GM12878 (cell line): ENCODE data around the gene KLHL22. TPM values are rescaled to one million over a fixed set of nuclear protein-coding genes. Genes with fewer than 3 reads are reported as not detected.
A peak's percentile ranks its signal among the peaks of the same experiment; 100 is the strongest.

Source experiments
- CHD2 ChIP-seq: IDR thresholded peaks from 2 replicates; pipeline ENCODE4 v1.6.1; 2011; ENCODE audit warnings: low read depth, low read length, improper control_type of control experiment, borderline replicate concordance
- FOXK2 ChIP-seq: fragments of 450-650 bp; IDR thresholded peaks from 2 replicates; pipeline ENCODE4 v1.6.1; 2017; ENCODE audit warnings: mild to moderate bottlenecking, moderate library complexity
- NFIC ChIP-seq: IDR thresholded peaks from 2 replicates; pipeline ENCODE4 v1.6.1; 2012; ENCODE audit warnings: low read depth, mild to moderate bottlenecking, inconsistent platforms, low read length, moderate library complexity
- NRF1 ChIP-seq: conservative IDR thresholded peaks from 2 replicates; pipeline ENCODE4 v1.6.1; 2011; ENCODE audit warnings: mild to moderate bottlenecking, low read depth, low read length, improper control_type of control experiment
- RB1 ChIP-seq: fragments of 450-650 bp; formaldehyde crosslinking; IDR thresholded peaks from 2 replicates; pipeline ENCODE4 v1.6.1; 2017; ENCODE audit warnings: mild to moderate bottlenecking, borderline replicate concordance
- SIN3A ChIP-seq: IDR thresholded peaks from 2 replicates; pipeline ENCODE4 v1.6.1; 2012; ENCODE audit warnings: low read depth, low read length, improper control_type of control experiment
- SMAD1 ChIP-seq: fragments of 450-650 bp; IDR thresholded peaks from 2 replicates; pipeline ENCODE4 v1.6.1; 2018; ENCODE audit warnings: mild to moderate bottlenecking, low read depth; ENCODE audit not compliant: partially characterized antibody
- SREBF1 ChIP-seq: IDR thresholded peaks from 2 replicates; pipeline ENCODE4 v1.6.1; 2012; ENCODE audit warnings: mild to moderate bottlenecking, low read length
- TBL1XR1 ChIP-seq: IDR thresholded peaks from 2 replicates; pipeline ENCODE4 v1.6.1; 2012; ENCODE audit warnings: low read depth, low read length, improper control_type of control experiment
- polyA plus RNA-seq, 11 experiments: library from polyadenylated mRNA; depleted of rRNA in 4 of 11; unstranded in 6 of 11; stranded (reverse) in 5 of 11; fragments of >200 nt; fragmentation: Nextera tagmentation in 4 of 11; fragmentation: Illumina TruSeq in 1 of 11; extraction: Ambion mirVana in 4 of 11; extraction: Trizol in 1 of 11; gene quantifications; 1 replicate in 1 of 11; 2 replicates in 10 of 11; pipeline versions ENCODE4 v1.2.1 to v1.2.3, GENCODE V29; 2011 to 2016; ENCODE audit warnings: inconsistent platforms in 2 of 11, missing spikeins in 2 of 11, low read depth in 1 of 11
- total RNA-seq, 4 experiments: library from RNA; depleted of rRNA in 3 of 4; stranded (reverse); fragments of >200 nt in 3 of 4; fragmentation: Illumina TruSeq in 1 of 4; extraction: Trizol in 1 of 4; gene quantifications; 2 replicates each; pipeline versions ENCODE4 v1.2.1 to v1.2.3, GENCODE V29; 2013 to 2021
- TF ChIP-seq, protein P1 (sequence below): fragments of 450-650 bp; IDR thresholded peaks from 2 replicates; pipeline ENCODE4 v1.6.1; 2018; ENCODE audit warnings: mild to moderate bottlenecking, low read depth, moderate library complexity; ENCODE audit not compliant: partially characterized antibody
- TF ChIP-seq, protein P2 (sequence below): fragments of 450-650 bp; IDR thresholded peaks from 2 replicates; pipeline ENCODE4 v1.6.1; 2016; ENCODE audit warnings: mild to moderate bottlenecking
- TF ChIP-seq, protein P3 (sequence below): fragments of 450-650 bp; formaldehyde crosslinking; IDR thresholded peaks from 2 replicates; pipeline ENCODE4 v1.4.0; 2022; ENCODE audit warnings: mild to moderate bottlenecking, moderate library complexity
- TF ChIP-seq, protein P4 (sequence below): fragments of 450-650 bp; IDR thresholded peaks from 2 replicates; pipeline ENCODE4 v1.6.1; 2018; ENCODE audit warnings: borderline replicate concordance, mild to moderate bottlenecking; ENCODE audit not compliant: partially characterized antibody
- TF ChIP-seq, protein P5 (sequence below): fragments of 450-650 bp; formaldehyde crosslinking; IDR thresholded peaks from 2 replicates; pipeline ENCODE4 v1.5.0; 2022; ENCODE audit warnings: mild to moderate bottlenecking, missing genetic modification characterization

Gene KLHL22
- total and polyA plus RNA-seq, 10 of the 15 experiments (the other 5 are each of a cell fraction or from before 2014, with no cell fraction given) = 0.06 to 22.1 (median 14.2) TPM

DNA sequence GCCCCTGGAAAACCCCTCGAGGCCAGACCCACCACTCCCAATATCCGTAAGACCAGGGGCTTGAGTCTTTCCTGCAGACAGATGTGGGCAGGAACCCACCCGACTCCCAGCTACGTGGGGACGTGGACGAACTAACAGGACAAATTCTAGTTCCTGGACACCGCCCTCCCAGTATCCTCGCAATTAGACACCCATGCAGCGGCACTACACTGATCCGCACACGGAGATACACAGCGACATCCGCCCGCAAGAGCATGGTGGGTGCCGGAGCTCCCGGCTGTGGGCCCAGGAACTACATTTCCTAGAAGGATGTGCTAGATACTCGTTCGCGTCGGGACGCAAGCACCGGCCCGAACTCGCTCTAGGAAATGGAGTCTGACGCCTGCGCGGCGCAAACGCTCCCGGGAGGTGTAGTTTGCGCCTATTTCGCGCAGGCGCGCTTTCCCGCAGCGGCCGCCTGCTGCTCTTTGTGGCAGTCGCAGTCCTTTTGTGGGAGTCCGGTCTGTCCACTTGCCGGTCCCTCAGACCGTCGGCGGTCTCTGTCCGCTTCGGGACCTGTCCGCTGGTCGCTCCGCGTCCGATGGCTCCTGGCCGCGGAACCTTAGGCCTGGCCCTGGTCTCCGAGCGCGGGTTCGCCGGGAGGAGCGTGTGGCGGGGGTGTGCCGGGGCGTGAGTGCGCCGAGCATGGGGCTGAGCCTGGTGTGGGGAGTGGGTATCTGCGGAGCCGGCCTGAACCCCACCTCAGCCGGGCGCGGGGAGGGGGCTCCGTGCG is 101.7 kb downstream of the KLHL22 start, which contains the start of gene ZNF74 (continued):
- TF ChIP-seq, protein P1, sequence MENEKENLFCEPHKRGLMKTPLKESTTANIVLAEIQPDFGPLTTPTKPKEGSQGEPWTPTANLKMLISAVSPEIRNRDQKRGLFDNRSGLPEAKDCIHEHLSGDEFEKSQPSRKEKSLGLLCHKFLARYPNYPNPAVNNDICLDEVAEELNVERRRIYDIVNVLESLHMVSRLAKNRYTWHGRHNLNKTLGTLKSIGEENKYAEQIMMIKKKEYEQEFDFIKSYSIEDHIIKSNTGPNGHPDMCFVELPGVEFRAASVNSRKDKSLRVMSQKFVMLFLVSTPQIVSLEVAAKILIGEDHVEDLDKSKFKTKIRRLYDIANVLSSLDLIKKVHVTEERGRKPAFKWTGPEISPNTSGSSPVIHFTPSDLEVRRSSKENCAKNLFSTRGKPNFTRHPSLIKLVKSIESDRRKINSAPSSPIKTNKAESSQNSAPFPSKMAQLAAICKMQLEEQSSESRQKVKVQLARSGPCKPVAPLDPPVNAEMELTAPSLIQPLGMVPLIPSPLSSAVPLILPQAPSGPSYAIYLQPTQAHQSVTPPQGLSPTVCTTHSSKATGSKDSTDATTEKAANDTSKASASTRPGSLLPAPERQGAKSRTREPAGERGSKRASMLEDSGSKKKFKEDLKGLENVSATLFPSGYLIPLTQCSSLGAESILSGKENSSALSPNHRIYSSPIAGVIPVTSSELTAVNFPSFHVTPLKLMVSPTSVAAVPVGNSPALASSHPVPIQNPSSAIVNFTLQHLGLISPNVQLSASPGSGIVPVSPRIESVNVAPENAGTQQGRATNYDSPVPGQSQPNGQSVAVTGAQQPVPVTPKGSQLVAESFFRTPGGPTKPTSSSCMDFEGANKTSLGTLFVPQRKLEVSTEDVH = no peak
- TF ChIP-seq NRF1 (peak; percentile 81), TBL1XR1 (no peak), CHD2 (no peak), RB1 (peak; percentile 70; the same call in 1 of the 2 replicates), SREBF1 (0 out of 2 replicates have a peak, but pooled peaks have one; percentile 7), SIN3A (no peak; the same call in none of the 2 replicates), SMAD1 (no peak), FOXK2 (no peak), NFIC (no peak)
- TF ChIP-seq, protein P2, sequence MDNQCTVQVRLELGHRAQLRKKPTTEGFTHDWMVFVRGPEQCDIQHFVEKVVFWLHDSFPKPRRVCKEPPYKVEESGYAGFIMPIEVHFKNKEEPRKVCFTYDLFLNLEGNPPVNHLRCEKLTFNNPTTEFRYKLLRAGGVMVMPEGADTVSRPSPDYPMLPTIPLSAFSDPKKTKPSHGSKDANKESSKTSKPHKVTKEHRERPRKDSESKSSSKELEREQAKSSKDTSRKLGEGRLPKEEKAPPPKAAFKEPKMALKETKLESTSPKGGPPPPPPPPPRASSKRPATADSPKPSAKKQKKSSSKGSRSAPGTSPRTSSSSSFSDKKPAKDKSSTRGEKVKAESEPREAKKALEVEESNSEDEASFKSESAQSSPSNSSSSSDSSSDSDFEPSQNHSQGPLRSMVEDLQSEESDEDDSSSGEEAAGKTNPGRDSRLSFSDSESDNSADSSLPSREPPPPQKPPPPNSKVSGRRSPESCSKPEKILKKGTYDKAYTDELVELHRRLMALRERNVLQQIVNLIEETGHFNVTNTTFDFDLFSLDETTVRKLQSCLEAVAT = peak; percentile 68; the same call in 1 of the 2 replicates
- TF ChIP-seq, protein P3, sequence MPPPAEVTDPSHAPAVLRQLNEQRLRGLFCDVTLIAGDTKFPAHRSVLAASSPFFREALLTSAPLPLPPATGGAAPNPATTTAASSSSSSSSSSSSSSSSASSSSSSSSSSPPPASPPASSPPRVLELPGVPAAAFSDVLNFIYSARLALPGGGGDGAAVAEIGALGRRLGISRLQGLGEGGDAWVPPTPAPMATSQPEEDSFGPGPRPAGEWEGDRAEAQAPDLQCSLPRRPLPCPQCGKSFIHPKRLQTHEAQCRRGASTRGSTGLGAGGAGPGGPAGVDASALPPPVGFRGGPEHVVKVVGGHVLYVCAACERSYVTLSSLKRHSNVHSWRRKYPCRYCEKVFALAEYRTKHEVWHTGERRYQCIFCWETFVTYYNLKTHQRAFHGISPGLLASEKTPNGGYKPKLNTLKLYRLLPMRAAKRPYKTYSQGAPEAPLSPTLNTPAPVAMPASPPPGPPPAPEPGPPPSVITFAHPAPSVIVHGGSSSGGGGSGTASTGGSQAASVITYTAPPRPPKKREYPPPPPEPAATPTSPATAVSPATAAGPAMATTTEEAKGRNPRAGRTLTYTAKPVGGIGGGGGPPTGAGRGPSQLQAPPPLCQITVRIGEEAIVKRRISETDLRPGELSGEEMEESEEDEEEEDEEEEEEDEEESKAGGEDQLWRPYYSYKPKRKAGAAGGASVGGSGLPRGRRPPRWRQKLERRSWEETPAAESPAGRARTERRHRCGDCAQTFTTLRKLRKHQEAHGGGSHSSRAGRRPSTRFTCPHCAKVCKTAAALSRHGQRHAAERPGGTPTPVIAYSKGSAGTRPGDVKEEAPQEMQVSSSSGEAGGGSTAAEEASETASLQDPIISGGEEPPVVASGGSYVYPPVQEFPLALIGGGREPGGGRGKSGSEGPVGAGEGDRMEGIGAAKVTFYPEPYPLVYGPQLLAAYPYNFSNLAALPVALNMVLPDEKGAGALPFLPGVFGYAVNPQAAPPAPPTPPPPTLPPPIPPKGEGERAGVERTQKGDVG (CRISPR knock-in tag) = no peak
- TF ChIP-seq, protein P4, sequence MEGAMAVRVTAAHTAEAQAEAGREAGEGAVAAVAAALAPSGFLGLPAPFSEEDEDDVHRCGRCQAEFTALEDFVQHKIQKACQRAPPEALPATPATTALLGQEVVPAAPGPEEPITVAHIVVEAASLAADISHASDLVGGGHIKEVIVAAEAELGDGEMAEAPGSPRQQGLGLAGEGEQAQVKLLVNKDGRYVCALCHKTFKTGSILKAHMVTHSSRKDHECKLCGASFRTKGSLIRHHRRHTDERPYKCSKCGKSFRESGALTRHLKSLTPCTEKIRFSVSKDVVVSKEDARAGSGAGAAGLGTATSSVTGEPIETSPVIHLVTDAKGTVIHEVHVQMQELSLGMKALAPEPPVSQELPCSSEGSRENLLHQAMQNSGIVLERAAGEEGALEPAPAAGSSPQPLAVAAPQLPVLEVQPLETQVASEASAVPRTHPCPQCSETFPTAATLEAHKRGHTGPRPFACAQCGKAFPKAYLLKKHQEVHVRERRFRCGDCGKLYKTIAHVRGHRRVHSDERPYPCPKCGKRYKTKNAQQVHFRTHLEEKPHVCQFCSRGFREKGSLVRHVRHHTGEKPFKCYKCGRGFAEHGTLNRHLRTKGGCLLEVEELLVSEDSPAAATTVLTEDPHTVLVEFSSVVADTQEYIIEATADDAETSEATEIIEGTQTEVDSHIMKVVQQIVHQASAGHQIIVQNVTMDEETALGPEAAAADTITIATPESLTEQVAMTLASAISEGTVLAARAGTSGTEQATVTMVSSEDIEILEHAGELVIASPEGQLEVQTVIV = no peak
- TF ChIP-seq, protein P5, sequence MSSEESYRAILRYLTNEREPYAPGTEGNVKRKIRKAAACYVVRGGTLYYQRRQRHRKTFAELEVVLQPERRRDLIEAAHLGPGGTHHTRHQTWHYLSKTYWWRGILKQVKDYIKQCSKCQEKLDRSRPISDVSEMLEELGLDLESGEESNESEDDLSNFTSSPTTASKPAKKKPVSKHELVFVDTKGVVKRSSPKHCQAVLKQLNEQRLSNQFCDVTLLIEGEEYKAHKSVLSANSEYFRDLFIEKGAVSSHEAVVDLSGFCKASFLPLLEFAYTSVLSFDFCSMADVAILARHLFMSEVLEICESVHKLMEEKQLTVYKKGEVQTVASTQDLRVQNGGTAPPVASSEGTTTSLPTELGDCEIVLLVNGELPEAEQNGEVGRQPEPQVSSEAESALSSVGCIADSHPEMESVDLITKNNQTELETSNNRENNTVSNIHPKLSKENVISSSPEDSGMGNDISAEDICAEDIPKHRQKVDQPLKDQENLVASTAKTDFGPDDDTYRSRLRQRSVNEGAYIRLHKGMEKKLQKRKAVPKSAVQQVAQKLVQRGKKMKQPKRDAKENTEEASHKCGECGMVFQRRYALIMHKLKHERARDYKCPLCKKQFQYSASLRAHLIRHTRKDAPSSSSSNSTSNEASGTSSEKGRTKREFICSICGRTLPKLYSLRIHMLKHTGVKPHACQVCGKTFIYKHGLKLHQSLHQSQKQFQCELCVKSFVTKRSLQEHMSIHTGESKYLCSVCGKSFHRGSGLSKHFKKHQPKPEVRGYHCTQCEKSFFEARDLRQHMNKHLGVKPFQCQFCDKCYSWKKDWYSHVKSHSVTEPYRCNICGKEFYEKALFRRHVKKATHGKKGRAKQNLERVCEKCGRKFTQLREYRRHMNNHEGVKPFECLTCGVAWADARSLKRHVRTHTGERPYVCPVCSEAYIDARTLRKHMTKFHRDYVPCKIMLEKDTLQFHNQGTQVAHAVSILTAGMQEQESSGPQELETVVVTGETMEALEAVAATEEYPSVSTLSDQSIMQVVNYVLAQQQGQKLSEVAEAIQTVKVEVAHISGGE (CRISPR knock-in tag) = no peak
